Measurements from ENCODE around the gene SPATS2.

DNA sequence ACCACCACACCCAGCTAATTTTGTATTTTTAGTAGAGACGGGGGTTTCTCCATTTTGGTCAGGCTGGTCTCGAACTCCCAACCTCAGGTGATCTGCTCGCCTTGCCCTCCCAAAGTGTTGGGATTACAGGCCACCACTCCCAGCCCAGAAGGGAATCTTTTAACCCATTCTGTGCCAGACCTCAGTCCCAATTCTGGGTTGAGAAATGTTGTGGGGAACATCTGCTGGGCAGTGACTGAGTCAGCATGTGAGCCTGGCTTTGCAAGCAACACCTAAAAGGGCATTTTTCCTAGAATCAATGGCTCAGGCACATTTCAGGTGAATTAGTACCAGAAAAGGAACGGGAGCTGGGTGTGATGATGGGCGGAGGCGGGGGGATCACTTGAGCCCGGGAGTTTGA, 7.6 kb upstream of the SPATS2 start:
- TF ChIP-seq EP300 (IDR thresholded peaks at IDR 0.05; ENCODE audit: low read depth) (no peak), POLR2AphosphoS5 (IDR thresholded peaks at IDR 0.05) (no peak)
- TF ChIP-seq, protein P1, sequence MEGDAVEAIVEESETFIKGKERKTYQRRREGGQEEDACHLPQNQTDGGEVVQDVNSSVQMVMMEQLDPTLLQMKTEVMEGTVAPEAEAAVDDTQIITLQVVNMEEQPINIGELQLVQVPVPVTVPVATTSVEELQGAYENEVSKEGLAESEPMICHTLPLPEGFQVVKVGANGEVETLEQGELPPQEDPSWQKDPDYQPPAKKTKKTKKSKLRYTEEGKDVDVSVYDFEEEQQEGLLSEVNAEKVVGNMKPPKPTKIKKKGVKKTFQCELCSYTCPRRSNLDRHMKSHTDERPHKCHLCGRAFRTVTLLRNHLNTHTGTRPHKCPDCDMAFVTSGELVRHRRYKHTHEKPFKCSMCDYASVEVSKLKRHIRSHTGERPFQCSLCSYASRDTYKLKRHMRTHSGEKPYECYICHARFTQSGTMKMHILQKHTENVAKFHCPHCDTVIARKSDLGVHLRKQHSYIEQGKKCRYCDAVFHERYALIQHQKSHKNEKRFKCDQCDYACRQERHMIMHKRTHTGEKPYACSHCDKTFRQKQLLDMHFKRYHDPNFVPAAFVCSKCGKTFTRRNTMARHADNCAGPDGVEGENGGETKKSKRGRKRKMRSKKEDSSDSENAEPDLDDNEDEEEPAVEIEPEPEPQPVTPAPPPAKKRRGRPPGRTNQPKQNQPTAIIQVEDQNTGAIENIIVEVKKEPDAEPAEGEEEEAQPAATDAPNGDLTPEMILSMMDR (IDR thresholded peaks at IDR 0.05), result no peak

Measured in transverse colon (tissue), 4 donors.